GM12878 (cell line): ENCODE results near the gene DCPS. TPM values are rescaled to one million over a fixed set of nuclear protein-coding genes. Genes with fewer than 3 reads are reported as not detected.

Experiments
- ATAC-seq: fragments of 200-7000 bp; cut with Tn5 transposase; 3 replicates; pipeline ENCODE4 v1.9.1; 2020; ENCODE audit warnings: mild to moderate bottlenecking, moderate library complexity
- BruUV-seq: library from RNA; stranded (reverse); fragments of 400-500 nt; replicated peaks from 2 replicates; lab custom pipeline; 2021; lab: Mats Ljungman, UMichigan
- CTCF ChIA-PET: fragments of 300-600 bp; sonication (Branson Sonifier 250); formaldehyde crosslinking; extraction: SDS; loops from one replicate; lab custom pipeline; 2021; ENCODE audit warnings: inconsistent platforms; lab: Yijun Ruan, JAX
- POLR2A ChIA-PET: fragments of 350-600 bp; formaldehyde crosslinking; extraction: SDS; loops from one replicate; lab custom pipeline; 2021; ENCODE audit warnings: inconsistent platforms; lab: Charles Lee
- RAD21 ChIA-PET: fragments of 300-600 bp; sonication (Branson Sonifier 250); formaldehyde crosslinking; loops from one replicate; lab custom pipeline; 2023; ENCODE audit warnings: antibody characterized with exemption; ENCODE audit not compliant: unreplicated experiment; lab: Charles Lee
- SMC1A ChIA-PET: fragments of 300-600 bp; sonication (Branson Sonifier 250); formaldehyde crosslinking; loops from one replicate; lab custom pipeline; 2023; ENCODE audit not compliant: unreplicated experiment, uncharacterized antibody; lab: Charles Lee
- DNase-seq: peaks from one replicate; pipeline ENCODE4 v3.0.0-alpha.2; 2011; ENCODE audit warnings: low read depth, low spot score
- FAIRE-seq: peaks from 3 replicates; lab custom pipeline; 2011; peaks lifted over from hg19 to GRCh38; lab: Jason Lieb, UNC
- H2AFZ ChIP-seq: 2 replicates; pipeline ENCODE4 v1.6.0; 2011; ENCODE audit warnings: low read depth, low read length, control low read depth; ENCODE audit not compliant: control insufficient read depth
- H3K27ac ChIP-seq: 2 replicates; pipeline ENCODE4 v1.5.1; 2011; ENCODE audit warnings: control low read depth; ENCODE audit not compliant: control insufficient read depth, insufficient read depth
- H3K27me3 ChIP-seq, 2 experiments: replicated peaks in 1 of 2; 2 replicates each; pipeline versions ENCODE4 v1.6.0 to v1.6.1; 2011; ENCODE audit warnings: low read length in 1 of 2; ENCODE audit not compliant: control insufficient read depth in 2 of 2, insufficient read depth in 2 of 2
- H3K36me3 ChIP-seq, 2 experiments: 2 replicates each; pipeline ENCODE4 v1.5.1; 2011; ENCODE audit warnings: low read length in 1 of 2; ENCODE audit not compliant: control insufficient read depth in 2 of 2, insufficient read depth in 2 of 2
- H3K4me1 ChIP-seq: 2 replicates; pipeline ENCODE4 v1.6.1; 2011; ENCODE audit warnings: mild to moderate bottlenecking, low read length, moderate library complexity, mixed read lengths; ENCODE audit not compliant: control insufficient read depth, insufficient read depth
- H3K4me2 ChIP-seq: 2 replicates; pipeline ENCODE4 v1.6.0; 2011; ENCODE audit warnings: control low read depth; ENCODE audit not compliant: control insufficient read depth, insufficient read depth
- H3K4me3 ChIP-seq: fragments of 200-600 bp; sonication (generic); 2 replicates; pipeline ENCODE4 v1.5.1; 2016
- H3K79me2 ChIP-seq: 2 replicates; pipeline ENCODE4 v1.6.0; 2011; ENCODE audit warnings: low read length; ENCODE audit not compliant: control insufficient read depth, insufficient read depth
- H3K9ac ChIP-seq: 2 replicates; pipeline ENCODE4 v1.8.0; 2011; ENCODE audit warnings: low read length, control low read depth, mixed read lengths; ENCODE audit not compliant: control insufficient read depth, insufficient read depth
- H3K9me3 ChIP-seq: replicated peaks from 3 replicates; pipeline ENCODE4 v1.5.1; 2011; ENCODE audit warnings: mild to moderate bottlenecking, low read length; ENCODE audit not compliant: control insufficient read depth, insufficient read depth
- H4K20me1 ChIP-seq: 2 replicates; pipeline ENCODE4 v1.6.0; 2011; ENCODE audit not compliant: control insufficient read depth, insufficient read depth
- ASH2L ChIP-seq: fragments of 300-600, 200-600 bp; sonication (generic); IDR thresholded peaks from 2 replicates; pipeline ENCODE4 v1.6.1; 2017; ENCODE audit warnings: low read depth, mild to moderate bottlenecking, borderline replicate concordance
- BHLHE40 ChIP-seq, 2 experiments: fragments of 450-650 bp in 1 of 2; IDR thresholded peaks; 2 replicates each; pipeline ENCODE4 v1.6.1; 2011 to 2017; ENCODE audit warnings: low read depth in 2 of 2, borderline replicate concordance in 1 of 2, improper control_type of control experiment in 1 of 2, low read length in 1 of 2, mild to moderate bottlenecking in 1 of 2
- GABPA ChIP-seq: IDR thresholded peaks from 2 replicates; pipeline ENCODE4 v1.6.1; 2014; ENCODE audit warnings: antibody characterized with exemption, low read depth, mild to moderate bottlenecking, inconsistent platforms
- IKZF2 ChIP-seq, 2 experiments: fragments of 450-650 bp; IDR thresholded peaks; 2 replicates each; pipeline ENCODE4 v1.6.1; 2017; ENCODE audit warnings: mild to moderate bottlenecking in 2 of 2, moderate library complexity in 2 of 2
- KDM1A ChIP-seq: fragments of 200-600 bp; sonication (generic); IDR thresholded peaks from 2 replicates; pipeline ENCODE4 v1.6.1; 2016; ENCODE audit warnings: borderline replicate concordance
- MEF2B ChIP-seq: fragments of 450-650 bp; IDR thresholded peaks from 2 replicates; pipeline ENCODE4 v1.6.1; 2018; ENCODE audit warnings: mild to moderate bottlenecking, moderate library complexity; ENCODE audit not compliant: partially characterized antibody, poor library complexity, severe bottlenecking
- MTA3 ChIP-seq: IDR thresholded peaks from 2 replicates; pipeline ENCODE4 v1.6.1; 2012; ENCODE audit warnings: low read length, inconsistent platforms, borderline replicate concordance
- NFYA ChIP-seq: IDR thresholded peaks from 2 replicates; pipeline ENCODE4 v1.6.1; 2011; ENCODE audit warnings: low read depth, mild to moderate bottlenecking, low read length, improper control_type of control experiment, borderline replicate concordance
- POLR2A ChIP-seq: IDR thresholded peaks from 2 replicates; pipeline ENCODE4 v1.6.1; 2011; ENCODE audit warnings: low read depth, mild to moderate bottlenecking, low read length
- RBBP5 ChIP-seq: fragments of 200-600 bp; sonication (generic); conservative IDR thresholded peaks from 2 replicates; pipeline ENCODE4 v1.6.1; 2016
- RELA ChIP-seq: fragments of 450-650 bp; IDR thresholded peaks from 2 replicates; pipeline ENCODE4 v1.8.0; 2014; ENCODE audit warnings: borderline replicate concordance; ENCODE audit not compliant: partially characterized antibody
- SMAD5 ChIP-seq: IDR thresholded peaks from 2 replicates; pipeline ENCODE4 v1.6.1; 2016; ENCODE audit warnings: antibody characterized with exemption, low read depth
- SP1 ChIP-seq: IDR thresholded peaks from one replicate; pipeline ENCODE4 v1.6.1; 2011; ENCODE audit warnings: low read depth, low read length
- SREBF1 ChIP-seq: IDR thresholded peaks from 2 replicates; pipeline ENCODE4 v1.6.1; 2012; ENCODE audit warnings: mild to moderate bottlenecking, low read length
- WRNIP1 ChIP-seq: IDR thresholded peaks from 2 replicates; pipeline ENCODE4 v1.6.1; 2011; ENCODE audit warnings: low read depth, low read length, improper control_type of control experiment, borderline replicate concordance
- WGBS: methylation state at CpG from one replicate; pipeline ENCODE4 v1.1.6; 2016; ENCODE audit warnings: low lambda C conversion rate; ENCODE audit not compliant: insufficient replicate concordance, insufficient coverage; ENCODE audit errors: missing lambda C conversion rate; 5-methylcytosine and 5-hydroxymethylcytosine counted together
- in situ Hi-C: fragments of 300-500 bp; cut with MboI; formaldehyde crosslinking; loops from 9 replicates; pipeline ENCODE4 v1.14.3; 2018; ENCODE audit warnings: mixed read lengths
- intact Hi-C: fragments of 100-400 bp; cut with micrococcal nuclease; formaldehyde crosslinking; loops from one replicate; pipeline ENCODE4 v1.14.2; 2022; ENCODE audit not compliant: unreplicated experiment
- polyA plus RNA-seq, 11 experiments: library from polyadenylated mRNA; depleted of rRNA in 4 of 11; unstranded in 6 of 11; stranded (reverse) in 5 of 11; fragments of >200 nt; fragmentation: Nextera tagmentation in 4 of 11; fragmentation: Illumina TruSeq in 1 of 11; extraction: Ambion mirVana in 4 of 11; extraction: Trizol in 1 of 11; gene quantifications; 1 replicate in 1 of 11; 2 replicates in 10 of 11; pipeline versions ENCODE4 v1.2.1 to v1.2.3, GENCODE V29; 2011 to 2016; ENCODE audit warnings: inconsistent platforms in 2 of 11, missing spikeins in 2 of 11, low read depth in 1 of 11
- total RNA-seq, 4 experiments: library from RNA; depleted of rRNA in 3 of 4; stranded (reverse); fragments of >200 nt in 3 of 4; fragmentation: Illumina TruSeq in 1 of 4; extraction: Trizol in 1 of 4; gene quantifications; 2 replicates each; pipeline versions ENCODE4 v1.2.1 to v1.2.3, GENCODE V29; 2013 to 2021
- TF ChIP-seq, protein P1 (sequence below): IDR thresholded peaks from 2 replicates; pipeline ENCODE4 v1.6.1; 2012; ENCODE audit warnings: low read length, inconsistent platforms
- TF ChIP-seq, protein P2 (sequence below): IDR thresholded peaks from 2 replicates; pipeline ENCODE4 v1.6.1; 2012; ENCODE audit warnings: improper control_type of control experiment, low read depth, low read length; ENCODE audit not compliant: insufficient replicate concordance
- TF ChIP-seq, protein P3 (sequence below): fragments of 450-650 bp; conservative IDR thresholded peaks from 2 replicates; pipeline ENCODE4 v1.6.1; 2017; ENCODE audit warnings: mild to moderate bottlenecking, moderate library complexity

Gene DCPS
- total and polyA plus RNA-seq, 10 of the 15 experiments (the other 5 are each of a cell fraction or from before 2014, with no cell fraction given) = 23.5 to 101 (median 67.4) TPM

- no TSS peak for BruUV-seq
- H3K4me2 ChIP-seq = no peak overlapping the region
- H3K4me3 ChIP-seq = no peak overlapping the region
- WGBS = 82% methylated on average over 8 of the region's 8 CpGs
- FAIRE-seq (no peak), ATAC-seq (no peak), DNase-seq (no peak)
- H2AFZ ChIP-seq = no peak overlapping the region
- H3K27me3 ChIP-seq = no peaks in the 10 kb centered on the region
- ChIA-PET CTCF (no interaction called here), POLR2A (no interaction called here), RAD21 (interaction anchor here (0.6 kb wide), 1 partner anchor 124 kb away, joined by 3 read pairs; no protein-coding TSS in a partner anchor), SMC1A (no interaction called here)
- in situ Hi-C loops = no loop called here
- no peaks in the 10 kb centered on the region for H4K20me1 ChIP-seq
- no peak overlapping the region for H3K27ac ChIP-seq
- intact Hi-C loops = no loop called here
- H3K4me1 ChIP-seq = peaks cover 8% of the 10 kb centered on the region
- H3K79me2 ChIP-seq = peaks cover 2% of the 10 kb centered on the region
- H3K9ac ChIP-seq = no peak overlapping the region
- H3K9me3 ChIP-seq = no peaks in the 10 kb centered on the region
- H3K36me3 ChIP-seq = no peaks in the 10 kb centered on the region
- TF ChIP-seq, protein P1, sequence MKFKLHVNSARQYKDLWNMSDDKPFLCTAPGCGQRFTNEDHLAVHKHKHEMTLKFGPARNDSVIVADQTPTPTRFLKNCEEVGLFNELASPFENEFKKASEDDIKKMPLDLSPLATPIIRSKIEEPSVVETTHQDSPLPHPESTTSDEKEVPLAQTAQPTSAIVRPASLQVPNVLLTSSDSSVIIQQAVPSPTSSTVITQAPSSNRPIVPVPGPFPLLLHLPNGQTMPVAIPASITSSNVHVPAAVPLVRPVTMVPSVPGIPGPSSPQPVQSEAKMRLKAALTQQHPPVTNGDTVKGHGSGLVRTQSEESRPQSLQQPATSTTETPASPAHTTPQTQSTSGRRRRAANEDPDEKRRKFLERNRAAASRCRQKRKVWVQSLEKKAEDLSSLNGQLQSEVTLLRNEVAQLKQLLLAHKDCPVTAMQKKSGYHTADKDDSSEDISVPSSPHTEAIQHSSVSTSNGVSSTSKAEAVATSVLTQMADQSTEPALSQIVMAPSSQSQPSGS = no peak
- no peak for TF ChIP-seq MTA3
- TF ChIP-seq KDM1A = no peak
- no peak for TF ChIP-seq BHLHE40 (IDR thresholded peaks at IDR 0.05; ENCODE audit: borderline replicate concordance in 1 of 2, low read depth in 2 of 2, low read length in 1 of 2)
- no peak for TF ChIP-seq GABPA
- no peak for TF ChIP-seq RELA
- no peak for TF ChIP-seq IKZF2 (IDR thresholded peaks at IDR 0.05)
- TF ChIP-seq, protein P2, sequence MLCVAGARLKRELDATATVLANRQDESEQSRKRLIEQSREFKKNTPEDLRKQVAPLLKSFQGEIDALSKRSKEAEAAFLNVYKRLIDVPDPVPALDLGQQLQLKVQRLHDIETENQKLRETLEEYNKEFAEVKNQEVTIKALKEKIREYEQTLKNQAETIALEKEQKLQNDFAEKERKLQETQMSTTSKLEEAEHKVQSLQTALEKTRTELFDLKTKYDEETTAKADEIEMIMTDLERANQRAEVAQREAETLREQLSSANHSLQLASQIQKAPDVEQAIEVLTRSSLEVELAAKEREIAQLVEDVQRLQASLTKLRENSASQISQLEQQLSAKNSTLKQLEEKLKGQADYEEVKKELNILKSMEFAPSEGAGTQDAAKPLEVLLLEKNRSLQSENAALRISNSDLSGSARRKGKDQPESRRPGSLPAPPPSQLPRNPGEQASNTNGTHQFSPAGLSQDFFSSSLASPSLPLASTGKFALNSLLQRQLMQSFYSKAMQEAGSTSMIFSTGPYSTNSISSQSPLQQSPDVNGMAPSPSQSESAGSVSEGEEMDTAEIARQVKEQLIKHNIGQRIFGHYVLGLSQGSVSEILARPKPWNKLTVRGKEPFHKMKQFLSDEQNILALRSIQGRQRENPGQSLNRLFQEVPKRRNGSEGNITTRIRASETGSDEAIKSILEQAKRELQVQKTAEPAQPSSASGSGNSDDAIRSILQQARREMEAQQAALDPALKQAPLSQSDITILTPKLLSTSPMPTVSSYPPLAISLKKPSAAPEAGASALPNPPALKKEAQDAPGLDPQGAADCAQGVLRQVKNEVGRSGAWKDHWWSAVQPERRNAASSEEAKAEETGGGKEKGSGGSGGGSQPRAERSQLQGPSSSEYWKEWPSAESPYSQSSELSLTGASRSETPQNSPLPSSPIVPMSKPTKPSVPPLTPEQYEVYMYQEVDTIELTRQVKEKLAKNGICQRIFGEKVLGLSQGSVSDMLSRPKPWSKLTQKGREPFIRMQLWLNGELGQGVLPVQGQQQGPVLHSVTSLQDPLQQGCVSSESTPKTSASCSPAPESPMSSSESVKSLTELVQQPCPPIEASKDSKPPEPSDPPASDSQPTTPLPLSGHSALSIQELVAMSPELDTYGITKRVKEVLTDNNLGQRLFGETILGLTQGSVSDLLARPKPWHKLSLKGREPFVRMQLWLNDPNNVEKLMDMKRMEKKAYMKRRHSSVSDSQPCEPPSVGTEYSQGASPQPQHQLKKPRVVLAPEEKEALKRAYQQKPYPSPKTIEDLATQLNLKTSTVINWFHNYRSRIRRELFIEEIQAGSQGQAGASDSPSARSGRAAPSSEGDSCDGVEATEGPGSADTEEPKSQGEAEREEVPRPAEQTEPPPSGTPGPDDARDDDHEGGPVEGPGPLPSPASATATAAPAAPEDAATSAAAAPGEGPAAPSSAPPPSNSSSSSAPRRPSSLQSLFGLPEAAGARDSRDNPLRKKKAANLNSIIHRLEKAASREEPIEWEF = no peak
- no peak for TF ChIP-seq NFYA
- no peak for TF ChIP-seq RBBP5
- TF ChIP-seq ASH2L = no peak
- TF ChIP-seq SREBF1 = no peak
- TF ChIP-seq, protein P3, sequence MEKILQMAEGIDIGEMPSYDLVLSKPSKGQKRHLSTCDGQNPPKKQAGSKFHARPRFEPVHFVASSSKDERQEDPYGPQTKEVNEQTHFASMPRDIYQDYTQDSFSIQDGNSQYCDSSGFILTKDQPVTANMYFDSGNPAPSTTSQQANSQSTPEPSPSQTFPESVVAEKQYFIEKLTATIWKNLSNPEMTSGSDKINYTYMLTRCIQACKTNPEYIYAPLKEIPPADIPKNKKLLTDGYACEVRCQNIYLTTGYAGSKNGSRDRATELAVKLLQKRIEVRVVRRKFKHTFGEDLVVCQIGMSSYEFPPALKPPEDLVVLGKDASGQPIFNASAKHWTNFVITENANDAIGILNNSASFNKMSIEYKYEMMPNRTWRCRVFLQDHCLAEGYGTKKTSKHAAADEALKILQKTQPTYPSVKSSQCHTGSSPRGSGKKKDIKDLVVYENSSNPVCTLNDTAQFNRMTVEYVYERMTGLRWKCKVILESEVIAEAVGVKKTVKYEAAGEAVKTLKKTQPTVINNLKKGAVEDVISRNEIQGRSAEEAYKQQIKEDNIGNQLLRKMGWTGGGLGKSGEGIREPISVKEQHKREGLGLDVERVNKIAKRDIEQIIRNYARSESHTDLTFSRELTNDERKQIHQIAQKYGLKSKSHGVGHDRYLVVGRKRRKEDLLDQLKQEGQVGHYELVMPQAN = no peak
- TF ChIP-seq WRNIP1 = no peak
- no peak for TF ChIP-seq SP1
- no peak for TF ChIP-seq SMAD5
- no peak for TF ChIP-seq POLR2A
- TF ChIP-seq MEF2B = no peak
Measured at GRCh38 chr11:126360049-126360446, 56.2 kb downstream of the DCPS start.
